ENCODE data around the gene CLMN. TPM values are rescaled to one million over a fixed set of nuclear protein-coding genes. Genes with fewer than 3 reads are reported as not detected.

Gene CLMN
- total and polyA plus RNA-seq, 10 of the 15 experiments (the other 5 are each of a cell fraction or from before 2014, with no cell fraction given), result 7.8 to 49.3 (median 18.5) TPM

GRCh38 chr14:95237958-95238340 is 81.8 kb downstream of the CLMN start:
- 71% methylated on average over 11 of the region's 11 CpGs for WGBS (ENCODE audit: insufficient coverage, insufficient replicate concordance, low lambda C conversion rate, missing lambda C conversion rate)
- H3K4me1 ChIP-seq (ENCODE audit: control insufficient read depth, insufficient read depth, low read length), result peaks cover 19% of the 10 kb centered on the region
- H4K20me1 ChIP-seq (ENCODE audit: control insufficient read depth, insufficient read depth), result no peaks in the 10 kb centered on the region
- H2AFZ ChIP-seq (ENCODE audit: control insufficient read depth, low read depth, low read length), result no peak overlapping the region
- no peak for FAIRE-seq
- ChIA-PET POLR2A (no interaction called here), SMC1A (ENCODE audit: uncharacterized antibody, unreplicated experiment) (no interaction called here), RAD21 (ENCODE audit: unreplicated experiment) (no interaction called here), CTCF (no interaction called here)
- no TSS peak for BruUV-seq (replicated peaks)
- intact Hi-C loops (cut with micrococcal nuclease; ENCODE audit: unreplicated experiment), result no loop called here
- no peak overlapping the region for H3K27ac ChIP-seq (ENCODE audit: control insufficient read depth, insufficient read depth)
- TF ChIP-seq EZH2 (IDR thresholded peaks at IDR 0.05; ENCODE audit: borderline replicate concordance, control insufficient read depth, low read depth, low read length) (no peak), RB1 (IDR thresholded peaks at IDR 0.05; ENCODE audit: borderline replicate concordance) (no peak), SP1 (IDR thresholded peaks at IDR 0.05; ENCODE audit: low read depth, low read length) (no peak)
- H3K9me3 ChIP-seq (replicated peaks; ENCODE audit: control insufficient read depth, insufficient read depth, low read length), result no peaks in the 10 kb centered on the region
- no peaks in the 10 kb centered on the region for H3K27me3 ChIP-seq (replicated peaks in 1 of 2; ENCODE audit: control insufficient read depth in 2 of 2, insufficient read depth in 2 of 2, low read length in 1 of 2)
- no peak for ATAC-seq
- no peak for DNase-seq (ENCODE audit: low read depth, low spot score)
- no peaks in the 10 kb centered on the region for H3K79me2 ChIP-seq (ENCODE audit: control insufficient read depth, insufficient read depth, low read length)
- no peak overlapping the region for H3K9ac ChIP-seq (ENCODE audit: control insufficient read depth, insufficient read depth, low read length)
- no peaks in the 10 kb centered on the region for H3K36me3 ChIP-seq (ENCODE audit: control insufficient read depth in 2 of 2, insufficient read depth in 2 of 2, low read length in 1 of 2)
- H3K4me3 ChIP-seq, result no peak overlapping the region
- H3K4me2 ChIP-seq (ENCODE audit: control insufficient read depth, insufficient read depth), result no peak overlapping the region
- in situ Hi-C loops (cut with MboI), result no loop called here

GRCh38 chr14:95237121-95237957 is 82.4 kb downstream of the CLMN start:
- no peaks in the 10 kb centered on the region for H4K20me1 ChIP-seq (ENCODE audit: control insufficient read depth, insufficient read depth)
- 64% methylated on average over 17 of the region's 17 CpGs for WGBS (ENCODE audit: insufficient coverage, insufficient replicate concordance, low lambda C conversion rate, missing lambda C conversion rate)
- H3K36me3 ChIP-seq (ENCODE audit: control insufficient read depth in 2 of 2, insufficient read depth in 2 of 2, low read length in 1 of 2), result no peaks in the 10 kb centered on the region
- CTCF ChIA-PET, result no interaction called here
- no peak overlapping the region for H3K4me2 ChIP-seq (ENCODE audit: control insufficient read depth, insufficient read depth)
- no peaks in the 10 kb centered on the region for H3K27me3 ChIP-seq (replicated peaks in 1 of 2; ENCODE audit: control insufficient read depth in 2 of 2, insufficient read depth in 2 of 2, low read length in 1 of 2)
- FAIRE-seq, result no peak
- SMC1A ChIA-PET (ENCODE audit: uncharacterized antibody, unreplicated experiment), result no interaction called here
- no peak overlapping the region for H3K4me3 ChIP-seq
- POLR2A ChIA-PET, result no interaction called here
- no peaks in the 10 kb centered on the region for H3K9me3 ChIP-seq (replicated peaks; ENCODE audit: control insufficient read depth, insufficient read depth, low read length)
- BruUV-seq (replicated peaks), result no TSS peak
- H3K4me1 ChIP-seq (ENCODE audit: control insufficient read depth, insufficient read depth, low read length), result peaks cover 21% of the 10 kb centered on the region
- no peak for DNase-seq (ENCODE audit: low read depth, low spot score)
- RAD21 ChIA-PET (ENCODE audit: unreplicated experiment), result no interaction called here
- H2AFZ ChIP-seq (ENCODE audit: control insufficient read depth, low read depth, low read length), result no peak overlapping the region
- in situ Hi-C loops (cut with MboI), result no loop called here
- H3K9ac ChIP-seq (ENCODE audit: control insufficient read depth, insufficient read depth, low read length), result no peak overlapping the region
- H3K79me2 ChIP-seq (ENCODE audit: control insufficient read depth, insufficient read depth, low read length), result no peaks in the 10 kb centered on the region
- intact Hi-C loops (cut with micrococcal nuclease; ENCODE audit: unreplicated experiment), result no loop called here
- no peak overlapping the region for H3K27ac ChIP-seq (ENCODE audit: control insufficient read depth, insufficient read depth)
- ATAC-seq, result no peak
- TF ChIP-seq POLR2AphosphoS5 (IDR thresholded peaks at IDR 0.05; ENCODE audit: low read length) (no peak), USF1 (IDR thresholded peaks at IDR 0.05; ENCODE audit: borderline replicate concordance, extremely low read length, insufficient read depth, low read depth, low read length) (no peak), PRDM15 (CRISPR knock-in tag; IDR thresholded peaks at IDR 0.05) (no peak), RAD21 (IDR thresholded peaks at IDR 0.05; ENCODE audit: insufficient read depth, low read depth, low read length) (no peak), NR2C2 (IDR thresholded peaks at IDR 0.05; ENCODE audit: borderline replicate concordance, control insufficient read depth, insufficient read length, low read depth) (no peak), ETV6 (conservative IDR thresholded peaks at IDR 0.05 in 1 of 2, IDR thresholded peaks at IDR 0.05 in 1 of 2; ENCODE audit: borderline replicate concordance in 1 of 2, low read depth in 1 of 2) (no peak), TCF7 (IDR thresholded peaks at IDR 0.05; ENCODE audit: borderline replicate concordance) (no peak)

Data from GM12878 (cell line).